ENCODE data around the gene FEZF2.

The FEZF2 gene

DNA sequence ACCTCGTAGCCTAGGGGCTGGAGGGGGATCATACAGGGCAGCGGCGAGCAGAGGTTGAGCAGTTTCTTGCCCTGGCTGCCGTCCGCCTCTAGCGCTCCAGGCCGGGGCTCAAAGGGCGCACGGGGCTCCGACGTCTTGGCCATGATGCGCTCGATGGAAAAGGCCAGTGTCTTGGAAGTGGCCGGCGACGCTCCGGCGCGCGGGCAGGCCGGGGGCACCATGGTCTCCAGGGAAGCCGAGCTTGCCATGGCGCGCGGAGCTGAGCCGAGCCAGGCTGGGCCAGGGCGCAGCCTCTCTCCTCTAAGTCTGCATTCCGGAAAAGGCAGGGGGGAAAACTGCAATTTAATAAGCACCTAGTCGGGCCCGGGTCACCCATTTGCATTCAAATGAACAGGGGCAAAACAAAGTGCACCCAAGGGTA, 719 bp downstream of the FEZF2 start:
- DNase-seq (ENCODE audit: low spot score) = no peak

DNA sequence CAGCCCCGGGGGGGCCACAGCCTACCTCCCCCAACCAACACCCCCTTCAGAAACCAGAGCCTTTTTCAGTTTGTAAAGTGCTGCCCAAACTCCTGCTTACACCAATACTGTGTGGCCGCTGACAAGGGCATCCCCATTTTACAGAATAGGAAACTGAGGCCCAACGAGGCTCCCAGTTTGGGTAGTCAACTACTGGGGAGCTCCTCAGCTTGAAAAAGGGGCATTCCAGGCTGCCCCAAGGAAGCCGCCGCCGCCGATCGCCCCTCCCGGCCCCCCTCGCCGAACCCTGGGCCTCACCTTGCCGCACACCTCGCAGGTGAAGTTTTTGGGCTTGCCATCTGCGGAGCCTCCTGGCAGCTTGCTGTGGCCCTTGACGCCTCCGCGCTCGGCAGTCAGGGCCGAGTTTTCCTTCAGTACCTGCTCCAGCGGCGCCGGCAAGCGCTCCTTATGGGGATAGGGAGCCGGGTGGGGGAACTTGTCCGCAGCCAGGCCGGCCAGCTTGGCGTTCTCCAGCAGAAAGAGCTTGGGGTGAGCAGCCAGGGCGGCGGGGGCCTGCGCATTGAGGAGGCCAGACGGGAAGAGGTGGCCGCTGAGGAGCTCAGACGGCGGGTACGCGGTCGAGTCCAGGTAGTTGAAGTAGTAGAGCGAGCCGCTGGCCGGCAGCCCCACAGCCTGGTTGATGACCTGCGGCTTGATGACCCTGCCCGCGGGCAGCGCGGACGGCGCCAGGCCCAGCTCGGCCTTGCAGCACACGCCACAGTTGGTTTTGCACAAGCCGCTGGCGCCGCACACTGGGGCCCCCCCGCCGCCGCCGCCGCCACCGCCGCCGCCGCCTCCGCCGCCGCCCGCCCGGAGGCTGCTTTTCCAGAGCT, 1.4 kb downstream of the FEZF2 start:
- no peak for DNase-seq (ENCODE audit: low spot score)

DNA sequence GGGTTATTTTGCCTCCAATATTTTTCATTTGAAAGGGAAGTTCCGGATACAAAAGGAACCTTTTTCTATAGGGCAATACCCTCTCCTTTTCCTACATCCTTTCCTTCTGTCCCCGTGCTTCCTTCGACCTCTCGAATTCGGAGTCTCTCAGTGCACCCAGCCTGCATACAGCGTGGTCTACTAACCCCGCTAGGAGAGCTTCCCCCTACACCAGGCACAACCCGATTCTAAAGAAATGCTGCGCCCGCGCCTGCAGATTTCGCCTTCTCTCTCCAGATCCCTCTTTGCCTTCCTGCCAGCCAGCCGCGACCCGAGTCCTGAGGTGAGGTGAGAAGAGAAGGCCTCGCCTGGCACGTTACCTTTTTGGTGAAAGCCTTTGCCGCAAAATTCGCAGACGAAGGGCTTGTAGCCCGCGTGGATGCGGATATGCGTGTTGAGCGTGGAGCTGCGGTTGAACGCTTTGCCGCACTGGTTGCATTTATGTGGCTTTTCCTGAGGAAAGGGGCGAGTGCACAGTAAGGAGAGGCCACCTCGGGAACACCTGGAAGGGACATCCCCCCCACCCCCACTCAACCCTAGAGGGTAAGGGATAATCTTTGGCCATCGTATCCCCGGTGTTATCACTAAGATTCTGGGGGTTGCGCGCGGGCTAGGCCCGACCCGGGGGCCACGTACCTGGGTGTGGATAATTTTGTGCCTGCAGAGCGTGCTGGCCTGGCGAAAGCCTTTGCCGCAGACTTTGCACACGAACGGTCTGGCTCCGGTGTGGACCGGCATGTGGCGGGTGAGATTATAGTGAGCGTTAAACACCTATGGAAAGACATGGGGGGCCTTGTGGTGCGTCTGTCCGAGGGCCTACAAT, 2.3 kb downstream of the FEZF2 start:
- no peak for DNase-seq (ENCODE audit: low spot score)

DNA sequence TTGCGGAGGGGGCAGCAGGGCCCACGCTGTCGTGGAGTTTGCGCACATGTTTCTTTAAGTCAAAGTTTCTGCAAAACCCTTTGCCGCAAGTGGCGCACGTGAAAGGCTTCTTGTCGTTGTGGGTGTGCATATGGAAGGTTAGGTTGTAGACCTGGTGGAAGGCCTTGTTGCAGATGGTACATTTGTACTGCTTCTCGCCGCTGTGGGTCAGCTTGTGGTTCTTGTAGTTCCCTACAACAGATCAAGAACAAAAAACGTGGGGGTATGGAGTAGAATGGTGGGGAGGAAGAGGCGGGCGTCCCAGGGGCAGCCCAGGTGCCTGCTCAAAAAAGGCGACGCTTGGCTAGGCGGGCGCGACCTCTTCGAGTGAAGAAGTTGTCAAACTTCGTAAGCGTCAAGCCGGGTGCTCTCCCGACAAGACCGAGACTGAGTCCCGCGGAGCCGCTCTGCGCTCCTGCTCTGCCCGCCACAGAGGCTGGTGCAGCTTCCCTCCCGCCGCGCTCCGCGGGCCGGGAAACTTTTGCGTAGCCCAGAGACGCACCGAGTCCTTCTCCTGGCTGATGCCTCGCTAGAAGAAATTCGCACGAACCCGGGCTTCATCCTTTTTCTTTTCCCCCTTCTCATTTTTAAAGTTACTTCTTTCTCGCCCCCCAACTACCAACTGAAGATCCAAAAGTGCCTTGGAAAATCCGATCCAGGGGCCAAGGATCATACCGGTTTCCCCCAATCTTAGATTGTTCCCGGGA, 3.1 kb downstream of the FEZF2 start:
- DNase-seq (ENCODE audit: low spot score) = no peak

DNA sequence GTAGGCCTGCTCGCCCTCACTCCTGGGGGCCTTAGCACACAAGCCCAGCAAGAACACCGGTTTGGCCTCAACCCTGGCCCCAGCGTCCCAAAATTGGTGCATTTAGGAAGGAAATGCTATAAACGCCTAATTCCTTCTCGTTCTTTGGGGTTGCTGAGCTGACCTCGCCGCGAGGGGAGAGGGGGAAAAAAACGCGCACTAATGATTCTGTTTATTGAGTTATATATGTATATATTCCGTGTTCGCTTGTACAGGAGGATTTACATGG, 3.9 kb downstream of the FEZF2 start:
- DNase-seq (ENCODE audit: low spot score) = no peak

DNA sequence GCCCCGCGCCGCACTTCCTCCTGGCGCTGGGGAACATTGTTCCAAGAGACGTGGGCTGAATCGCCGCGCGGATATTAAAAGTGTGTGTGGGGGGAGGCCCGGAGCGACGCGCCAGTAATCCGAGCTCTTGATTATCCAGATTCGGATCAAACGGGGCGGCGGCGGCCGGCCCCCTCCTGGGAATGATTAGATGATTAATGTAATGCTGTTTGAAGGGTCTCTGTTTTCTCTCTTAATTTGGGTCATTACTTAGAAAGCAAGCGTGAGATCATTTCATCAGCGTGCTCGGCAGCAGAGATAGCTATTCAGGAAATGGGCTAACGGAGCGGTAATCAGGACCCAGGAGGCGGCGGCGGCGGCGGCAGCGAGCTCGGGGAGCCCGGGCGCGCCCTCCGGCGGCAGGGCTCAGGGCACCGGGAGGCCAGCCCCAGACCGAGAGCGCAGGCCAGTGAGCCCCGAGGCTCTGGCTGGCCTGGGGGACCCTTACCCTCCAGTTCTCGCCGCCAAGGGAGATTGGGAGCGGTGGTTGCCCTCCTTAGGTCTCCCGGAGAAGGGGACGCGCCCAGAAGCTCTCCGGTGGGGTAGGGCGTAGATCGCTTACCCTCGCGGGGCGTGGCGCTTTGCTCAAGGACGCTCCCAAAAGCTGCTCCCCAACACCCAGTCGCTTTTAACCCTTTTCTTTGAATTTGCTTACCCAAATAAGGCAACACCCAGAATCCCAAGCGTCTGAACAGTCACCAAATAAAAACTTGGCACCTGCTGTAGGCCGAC, 4.5 kb downstream of the FEZF2 start:
- DNase-seq (ENCODE audit: low spot score) = no peak

DNA sequence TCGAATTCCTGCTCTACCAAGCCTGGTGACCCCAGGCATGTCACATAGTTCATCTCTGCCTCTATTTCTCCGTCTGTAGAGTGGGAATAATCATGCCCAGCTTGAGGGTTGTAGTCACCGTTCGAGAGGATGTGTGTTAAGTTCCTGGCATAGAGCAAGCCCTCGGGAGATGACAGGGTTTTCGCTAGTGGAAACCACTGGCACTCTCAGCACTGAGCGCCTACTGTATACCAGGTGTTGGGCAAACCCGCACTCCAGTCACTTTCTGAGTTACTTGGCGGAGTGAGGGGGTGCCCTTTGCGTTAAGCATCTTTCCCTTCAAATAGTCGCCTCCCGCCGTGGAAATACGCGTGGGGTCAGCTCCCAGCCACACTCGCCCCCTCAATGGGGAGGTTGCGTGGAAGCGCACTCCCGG, 5.1 kb downstream of the FEZF2 start:
- no peak for DNase-seq (ENCODE audit: low spot score)

DNA sequence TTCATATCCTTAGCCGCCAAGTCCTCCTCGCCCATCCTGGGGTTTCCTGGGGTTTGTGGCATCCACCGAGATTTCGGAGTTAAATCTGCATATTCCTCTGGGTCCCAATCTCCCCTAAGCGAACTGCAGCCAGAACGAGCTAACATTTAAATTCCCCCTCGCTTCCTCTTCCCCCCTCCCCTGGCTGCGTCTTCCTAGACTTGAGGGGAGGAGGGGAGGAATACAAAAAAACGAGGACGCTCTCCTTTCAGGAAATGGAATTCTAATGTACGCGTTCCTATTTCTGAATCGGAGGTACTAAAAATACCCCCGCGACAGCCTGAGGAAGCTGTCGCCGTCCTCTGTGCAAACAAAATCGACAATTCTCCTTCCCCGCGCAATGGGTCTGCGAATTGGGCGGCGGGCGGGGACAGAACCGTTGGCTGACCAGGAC, 5.6 kb downstream of the FEZF2 start:
- no peak for DNase-seq (ENCODE audit: low spot score)

DNA sequence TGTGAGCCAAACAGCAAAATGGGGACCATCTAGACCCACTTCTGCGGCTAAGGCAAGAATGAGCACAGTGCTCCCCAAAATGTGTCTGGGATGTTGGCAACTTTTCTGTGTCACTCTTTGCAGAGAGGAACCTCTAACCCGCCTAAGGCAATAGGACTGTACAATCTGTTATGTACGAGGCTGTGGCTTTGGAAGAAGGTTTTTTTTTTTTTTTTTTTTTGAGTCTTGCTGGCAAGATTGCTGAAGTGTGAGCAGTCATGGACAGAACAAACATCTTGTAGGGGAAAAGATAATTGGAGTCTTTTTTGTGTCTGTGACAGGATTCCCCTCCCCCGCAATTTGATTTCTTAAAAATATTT, 7.2 kb downstream of the FEZF2 start:
- DNase-seq (ENCODE audit: low spot score) = no peak

DNA sequence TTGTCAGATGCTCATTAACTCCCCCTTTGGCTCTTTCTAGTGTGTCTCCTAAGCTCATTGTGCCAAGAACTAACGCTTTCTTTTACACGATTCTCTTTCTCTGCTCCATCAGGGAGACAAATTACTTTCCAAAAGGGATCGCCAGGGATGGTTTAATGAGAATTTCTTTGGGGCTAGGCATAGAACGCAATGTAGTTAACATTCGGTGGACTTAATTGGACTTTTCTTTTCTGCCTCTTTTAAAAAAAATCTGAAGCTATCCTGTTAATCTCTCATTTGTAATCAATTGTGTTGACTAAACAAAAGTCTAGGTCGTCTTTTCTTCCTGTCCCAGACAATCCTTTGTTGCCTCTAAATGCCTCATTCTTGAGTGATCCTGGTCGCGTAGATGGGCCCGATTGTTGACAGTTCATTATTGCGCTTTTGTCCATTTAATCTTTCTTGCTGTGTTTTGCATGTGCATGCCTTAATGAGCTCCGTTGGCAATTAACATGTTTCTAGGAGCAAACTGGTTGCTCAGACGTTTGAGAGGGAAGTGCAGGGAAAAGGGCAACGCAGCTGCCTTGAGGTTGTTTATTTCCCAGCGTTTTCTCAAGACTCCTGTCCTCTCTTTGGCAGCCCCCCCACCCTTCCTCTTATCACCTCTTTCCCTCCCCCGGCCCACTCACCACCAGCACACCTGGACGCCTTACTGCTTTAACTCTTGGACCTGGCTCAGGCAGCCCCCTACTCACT, 7.8 kb downstream of the FEZF2 start:
- peak; percentile 21 for DNase-seq (ENCODE audit: low spot score)

DNA sequence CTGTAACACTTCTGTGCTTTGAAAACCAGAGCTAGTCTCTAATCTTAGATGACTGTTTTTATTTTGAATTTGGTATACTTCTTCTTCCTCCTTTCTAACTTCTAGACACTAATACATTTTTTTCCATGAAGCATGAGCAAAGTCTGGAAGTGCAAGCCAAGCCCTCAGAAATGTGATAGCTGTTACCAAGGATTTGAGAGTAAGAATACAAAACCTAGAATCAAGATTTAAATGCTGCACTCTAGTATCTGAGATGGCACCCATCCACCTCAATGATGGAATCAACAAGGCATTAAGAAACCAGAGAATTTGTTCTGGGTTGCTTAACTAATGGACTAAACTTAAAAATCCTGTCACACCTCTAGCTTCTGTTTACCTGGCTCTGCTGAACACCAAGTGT, 9.2 kb downstream of the FEZF2 start:
- no peak for DNase-seq (ENCODE audit: low spot score)

DNA sequence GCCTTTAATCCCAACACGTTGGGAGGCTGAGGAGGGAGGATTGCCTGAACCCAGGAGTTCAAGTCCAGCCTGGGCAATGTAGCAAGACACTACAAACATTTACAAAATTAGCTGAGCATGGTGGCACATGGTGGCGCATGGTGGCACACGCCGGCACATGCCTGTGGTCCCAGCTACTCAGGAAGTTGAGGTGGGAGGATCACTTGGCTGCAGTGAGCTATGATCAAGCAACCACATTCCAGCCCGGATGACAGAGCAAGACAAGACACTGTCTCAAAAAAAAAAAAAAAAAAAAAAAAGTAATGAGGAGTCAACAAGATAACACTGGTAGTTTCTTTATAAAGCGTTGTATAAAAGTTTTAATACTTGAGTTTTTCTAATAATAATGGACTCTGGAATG, 10.1 kb downstream of the FEZF2 start:
- DNase-seq (ENCODE audit: low spot score) = no peak

DNA sequence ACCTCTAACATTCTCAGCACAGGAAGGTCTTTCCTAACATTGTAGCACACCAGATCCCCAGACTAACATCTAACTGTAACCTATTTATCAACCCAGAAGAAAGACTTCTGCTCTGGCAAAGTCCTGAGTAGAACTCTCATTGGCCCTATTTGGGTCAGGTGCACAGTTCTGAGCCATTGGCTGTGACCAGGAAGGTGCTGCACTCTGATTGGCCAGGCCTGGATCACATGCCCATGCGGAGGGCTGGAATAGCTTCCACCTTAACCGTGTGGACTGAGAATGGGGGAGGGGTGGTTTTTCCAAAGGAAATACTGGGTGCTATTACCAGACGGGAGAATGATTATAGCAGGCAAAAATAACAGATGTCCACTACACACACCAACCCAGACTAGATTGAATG, 11.5 kb downstream of the FEZF2 start:
- no peak for DNase-seq (ENCODE audit: low spot score)

DNA sequence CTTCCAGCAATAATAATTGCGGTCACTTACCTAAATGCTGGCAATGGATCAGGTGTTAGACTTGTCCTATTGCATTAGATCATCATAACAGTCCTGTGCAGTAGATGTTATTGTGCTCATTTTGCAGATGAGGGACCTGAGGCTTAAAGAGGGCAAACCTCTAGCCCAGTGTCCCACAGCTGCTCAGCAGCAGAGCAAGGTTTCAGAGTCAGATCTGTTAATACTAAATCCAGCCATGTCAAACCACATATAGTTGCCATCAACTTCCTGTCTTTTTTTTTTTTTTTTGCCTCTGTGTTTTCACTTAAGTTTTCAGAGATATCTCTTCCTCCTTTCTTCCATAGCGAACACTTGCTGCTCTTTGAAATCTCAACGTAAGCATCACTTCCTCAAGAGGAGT, 12.1 kb downstream of the FEZF2 start:
- DNase-seq (ENCODE audit: low spot score) = no peak

DNA sequence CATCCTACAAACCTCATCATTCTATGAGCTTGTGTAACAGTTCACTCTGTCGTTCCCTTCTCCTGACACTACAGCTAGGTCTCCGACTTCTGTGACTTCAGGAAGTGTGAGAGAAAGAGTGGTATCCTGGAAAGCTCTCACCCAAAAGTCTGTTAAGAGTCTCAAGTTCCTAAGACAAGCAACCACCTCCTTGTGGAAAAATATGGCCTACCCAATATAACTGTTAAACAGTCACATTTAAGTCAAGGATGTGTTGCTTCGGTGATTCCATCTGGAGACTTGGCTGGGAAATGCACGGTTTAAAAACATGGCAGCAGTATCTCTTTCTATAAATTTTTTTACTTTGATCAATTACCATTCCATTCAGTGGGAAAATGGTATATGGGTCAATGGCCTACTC, 13.8 kb downstream of the FEZF2 start:
- DNase-seq (ENCODE audit: low spot score) = no peak

DNA sequence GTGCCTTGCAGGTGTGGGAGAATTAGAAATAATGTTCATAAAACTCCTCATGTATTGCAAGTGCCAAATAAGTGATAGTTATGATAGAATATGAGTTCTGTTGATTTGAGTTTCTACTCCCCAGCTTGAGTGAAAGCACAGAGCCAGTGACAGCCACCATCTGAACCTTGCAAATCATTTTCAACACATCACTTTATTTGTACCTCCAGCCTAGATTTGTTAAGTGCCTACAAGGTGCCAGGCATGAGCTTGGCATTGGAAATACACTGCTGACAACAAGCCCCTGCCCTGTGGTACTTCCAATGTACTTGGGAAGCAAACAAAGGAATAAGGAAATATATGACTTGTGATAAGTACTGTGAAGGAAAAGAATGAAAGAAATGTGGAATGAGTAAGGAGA, 17.0 kb downstream of the FEZF2 start:
- no peak for DNase-seq (ENCODE audit: low spot score)

DNA sequence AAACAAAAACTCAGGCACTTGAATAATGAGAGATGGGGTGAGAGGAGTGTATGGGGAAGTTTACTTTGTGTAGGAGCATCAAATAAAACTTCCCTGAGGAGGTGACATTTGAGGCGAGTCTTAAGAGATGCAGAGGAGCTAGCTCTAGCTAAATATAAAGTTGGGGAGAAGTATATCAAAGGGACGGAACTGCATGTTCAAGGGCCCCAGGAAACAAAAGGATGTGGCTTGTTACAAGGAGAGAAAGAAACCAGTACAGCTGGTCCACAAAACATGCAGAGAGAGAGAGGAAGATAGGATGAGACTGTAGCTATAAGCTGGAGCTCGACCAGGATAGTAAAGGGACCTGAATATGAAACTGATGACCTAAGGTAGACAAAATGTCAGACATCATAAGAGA, 17.6 kb downstream of the FEZF2 start:
- no peak for DNase-seq (ENCODE audit: low spot score)

DNA sequence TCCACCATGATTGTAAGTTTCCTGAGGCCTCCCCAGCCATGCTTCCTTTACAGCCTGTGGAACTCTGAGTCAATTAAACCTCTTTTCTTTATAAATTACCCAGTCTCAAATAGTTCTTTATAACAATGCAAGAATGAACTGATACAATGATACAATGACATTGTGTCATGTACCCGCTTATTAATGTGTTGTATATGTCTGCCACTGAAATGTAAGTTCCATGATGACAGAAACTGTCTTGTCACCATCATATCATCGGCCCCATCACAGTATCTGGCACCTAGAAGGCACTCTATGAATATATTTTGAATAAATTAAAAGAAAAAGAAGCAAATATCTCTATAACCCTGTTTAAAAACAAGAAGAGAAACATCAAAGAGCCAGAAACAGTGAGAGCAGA, 29.6 kb downstream of the FEZF2 start:
- DNase-seq (ENCODE audit: low spot score) = no peak

DNA sequence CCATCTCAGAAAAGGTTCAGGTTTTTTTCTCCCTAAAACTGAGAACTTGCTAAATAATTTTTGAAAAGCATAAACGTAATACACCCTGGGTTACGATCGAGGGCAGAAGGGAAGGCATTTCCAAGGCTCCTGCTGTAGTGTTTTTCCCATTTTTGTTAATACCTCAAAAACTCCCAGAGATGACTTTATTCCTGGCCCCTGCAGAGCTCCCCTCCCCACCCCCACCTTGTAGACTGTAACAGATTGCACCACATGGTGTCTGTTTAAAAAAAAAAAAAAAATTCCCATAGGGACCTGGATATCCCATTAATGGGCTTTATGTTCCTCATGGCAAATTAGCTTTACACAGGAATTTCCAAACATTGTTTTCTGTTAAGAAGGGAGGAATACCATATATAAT, 38.2 kb downstream of the FEZF2 start:
- no peak for DNase-seq (ENCODE audit: low spot score)

DNA sequence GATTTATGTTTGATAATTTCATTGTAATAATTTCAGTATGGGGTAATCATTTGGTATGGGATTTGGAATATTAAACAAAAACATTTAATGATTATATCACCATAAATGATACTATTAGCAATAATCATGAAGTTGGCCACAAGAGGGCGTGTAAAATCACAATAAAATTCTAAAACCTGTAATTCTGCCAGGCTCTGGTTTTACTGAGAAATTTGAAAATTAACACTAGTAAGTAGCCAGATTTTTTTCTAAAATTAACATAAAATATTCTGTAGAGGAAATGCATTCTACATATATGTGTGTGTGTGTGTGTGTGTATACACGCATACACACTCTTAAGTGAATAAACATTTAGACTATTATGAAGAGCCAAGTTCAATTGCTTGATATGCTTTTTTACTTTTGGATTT, 40.5 kb downstream of the FEZF2 start:
- DNase-seq (ENCODE audit: low spot score) = peak; percentile 20

DNA sequence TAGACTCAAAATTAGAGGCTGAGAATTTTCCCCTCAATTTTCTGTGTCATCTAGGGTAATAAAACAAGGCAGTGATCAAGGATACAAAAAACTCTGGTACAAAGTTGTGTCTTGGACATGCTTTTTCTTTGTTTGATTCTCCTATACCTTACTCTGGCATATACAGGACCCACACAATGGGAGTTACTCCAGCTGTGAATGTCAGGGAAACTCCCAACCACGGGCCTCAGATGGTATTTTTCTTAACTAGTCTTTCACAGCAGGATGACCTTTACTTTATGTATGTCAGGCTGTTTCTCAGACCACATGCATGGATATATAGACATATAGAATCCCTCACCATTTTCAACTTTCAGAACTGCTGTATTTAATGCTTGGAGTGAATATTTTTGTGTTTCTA, 41.3 kb downstream of the FEZF2 start:
- DNase-seq (ENCODE audit: low spot score) = no peak
